ENCODE data around the gene CDSN. TPM values are rescaled to one million over a fixed set of nuclear protein-coding genes. Genes with fewer than 3 reads are reported as not detected.

The CDSN gene
- total RNA-seq: not detected in 2 replicates

DNA sequence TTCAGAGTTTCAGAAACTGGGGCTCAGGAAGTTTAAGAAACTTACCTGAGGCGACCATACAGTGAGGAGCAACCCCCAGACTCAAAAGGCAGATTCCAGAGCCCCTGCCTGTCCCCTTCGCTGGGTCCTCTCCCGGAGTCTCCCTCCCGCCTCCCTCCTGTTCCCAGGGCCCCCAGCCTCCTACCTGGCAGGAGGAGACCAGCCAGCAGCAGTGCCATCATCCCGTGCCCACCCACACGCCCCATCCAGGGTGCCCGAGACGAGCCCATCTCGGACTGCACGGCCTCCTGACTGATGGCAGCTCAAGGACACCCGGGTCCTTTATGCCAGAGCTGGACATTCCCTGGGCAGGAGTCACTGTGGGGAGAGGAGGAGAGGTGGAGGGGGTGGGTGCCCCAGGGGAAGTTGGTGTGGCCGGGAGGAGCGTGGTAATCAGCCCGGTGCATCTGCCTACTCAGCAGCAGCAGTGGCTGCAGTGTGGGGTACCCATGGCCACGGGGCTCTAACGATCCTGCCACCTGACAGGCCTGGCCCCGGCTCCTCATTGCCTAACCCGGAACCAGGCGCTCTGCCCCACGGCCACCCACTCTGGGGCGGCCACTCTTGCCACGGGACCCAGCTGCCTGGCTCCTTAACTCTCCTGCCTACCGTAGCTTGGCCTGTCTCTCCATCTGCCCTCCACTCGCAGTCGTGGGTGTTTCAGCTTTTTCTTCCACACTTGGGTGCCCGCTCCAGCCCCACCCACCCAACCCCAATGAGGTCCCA, at the start of gene CDSN:
CDSN (minus strand) TSS at position 296 of the 765 bp plus-strand sequence; CDS start at position 269, 27 bp downstream.

GRCh38 chr6:31158140-31158862, 38.1 kb upstream of the CDSN start, which contains the start of gene TCF19:
TSS of gene TCF19 (plus strand) at chr6:31158589. CDS start at chr6:31159470, 881 bp downstream.

DNA sequence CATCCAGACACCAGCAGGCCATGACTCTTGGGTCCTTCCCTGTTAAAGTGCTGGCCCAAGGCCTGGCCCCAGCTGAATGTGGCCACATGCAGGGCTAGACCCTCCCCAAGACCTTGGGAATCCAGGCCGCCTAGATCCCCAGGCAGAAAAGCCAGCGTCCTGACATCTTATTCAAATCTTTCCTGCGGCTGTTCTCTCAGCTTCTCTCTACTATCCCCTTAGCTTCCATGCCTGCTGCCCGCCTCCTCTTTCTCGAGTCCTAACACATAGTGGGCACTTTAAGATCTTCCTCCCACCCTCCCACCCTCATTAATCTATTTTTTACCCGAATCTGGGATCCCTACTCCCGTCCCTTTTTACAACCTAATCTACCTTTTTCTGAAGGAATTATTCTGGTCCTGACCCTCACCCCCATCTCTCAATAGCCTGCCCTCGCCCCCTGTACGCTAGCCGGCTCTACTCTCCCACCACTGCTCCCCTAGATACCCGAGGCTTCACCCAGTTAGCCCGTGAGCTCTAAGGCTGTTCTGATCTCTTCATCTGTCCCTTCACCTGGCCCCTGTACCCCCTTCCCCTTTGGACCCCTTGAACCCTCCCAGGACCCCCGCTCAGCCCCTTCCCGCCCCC, 37.4 kb upstream of the CDSN start, which contains the start of gene CCHCR1:
CCHCR1 (minus strand) TSS at position 290 of the 627 bp plus-strand sequence; CDS start at position 88, 202 bp downstream.

GRCh38 chr6:31138982-31139381, 18.7 kb upstream of the CDSN start, which contains the start of gene PSORS1C2:
TSS of gene PSORS1C2 (minus strand) at chr6:31139066. CDS start at chr6:31139026, 40 bp downstream.

GRCh38 chr6:31114541-31114878, 5.7 kb downstream of the CDSN start, which contains the start of gene PSORS1C1:
TSS of gene PSORS1C1 (plus strand) at chr6:31114800. CDS start at chr6:31129633, 14,833 bp downstream.

DNA sequence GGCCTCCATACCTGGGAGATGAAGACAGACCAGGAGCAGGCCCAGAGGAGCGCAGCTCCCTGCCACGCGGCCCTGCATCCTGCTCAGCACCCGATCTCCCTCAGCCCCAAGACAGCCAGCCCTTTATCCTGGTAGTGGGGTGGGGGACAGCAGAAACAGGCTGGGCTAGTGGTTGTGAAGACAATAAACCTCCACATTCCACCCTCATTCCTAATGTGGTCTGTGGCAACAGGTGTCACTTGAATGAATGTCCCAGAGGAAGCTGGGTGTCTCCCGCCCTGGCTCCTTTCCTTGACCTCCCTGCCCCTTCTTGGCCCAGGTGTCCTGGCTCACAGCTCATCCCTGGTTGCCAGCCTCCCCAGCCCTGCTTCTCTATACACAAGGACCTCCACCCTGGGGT, 7.8 kb downstream of the CDSN start, which contains the start of gene C6orf15:
C6orf15 (minus strand) TSS at position 98 of the 400 bp plus-strand sequence; CDS start at position 78, 20 bp downstream.

Other genes with a start within 250 kb of the CDSN start
- 3.7 and 6.3 TPM in 2 replicates for gene DDR1, start 235.9 kb downstream of the CDSN start, total RNA-seq
- 13.0 and 16.6 TPM in 2 replicates for gene GTF2H4, start 212.2 kb downstream of the CDSN start, total RNA-seq
- 19.5 and 23.0 TPM in 2 replicates for gene VARS2, start 206.2 kb downstream of the CDSN start, total RNA-seq
- not detected in 2 replicates for gene SFTA2, start 188.3 kb downstream of the CDSN start, total RNA-seq
- gene MUCL3, start 179.5 kb downstream of the CDSN start, total RNA-seq: 0.07 TPM in 1 of 2 replicates, not detected in the other
- gene MUC21, start 136.7 kb downstream of the CDSN start, total RNA-seq: not detected in 2 replicates
- not detected in 2 replicates for gene MUC22, start 110.0 kb downstream of the CDSN start, total RNA-seq
- not detected in 2 replicates for gene C6orf15, start 7.9 kb downstream of the CDSN start, total RNA-seq
- gene PSORS1C1, start 5.6 kb downstream of the CDSN start, total RNA-seq: 2.1 and 2.7 TPM in 2 replicates
- not detected in 2 replicates for gene PSORS1C2, start 18.6 kb upstream of the CDSN start, total RNA-seq
- 16.7 and 23.1 TPM in 2 replicates for gene CCHCR1, start 37.4 kb upstream of the CDSN start, total RNA-seq
- 49.8 and 50.2 TPM in 2 replicates for gene TCF19, start 38.1 kb upstream of the CDSN start, total RNA-seq
- 1.3 TPM in 1 of 2 replicates, not detected in the other for gene POU5F1, start 50.2 kb upstream of the CDSN start, total RNA-seq
- 389 and 466 TPM in 2 replicates for gene HLA-C, start 151.6 kb upstream of the CDSN start, total RNA-seq
- gene HLA-B, start 236.7 kb upstream of the CDSN start, total RNA-seq: 1,271 and 2,245 TPM in 2 replicates